HG02588 (cell line): Measurements from ENCODE around the gene ZNF555.
"Not testable (repeated sequence)": the region's sequence is repeated elsewhere in the genome, so short reads cannot be mapped to it uniquely, and the experiment has no call there.

Source experiments
- ATAC-seq: cut with Tn5 transposase; IDR thresholded peaks from one replicate; pipeline ENCODE4 v1.9.1; 2021; ENCODE audit warnings: mild to moderate bottlenecking, moderate library complexity; ENCODE audit not compliant: unreplicated experiment

ZNF555 gene

GRCh38 chr19:2840794-2841791 is at the start of gene ZNF555:
Gene ZNF555 (plus strand): TSS chr19:2841475. CDS start chr19:2841573, 98 bp downstream.
- ATAC-seq: peak; percentile 89

DNA sequence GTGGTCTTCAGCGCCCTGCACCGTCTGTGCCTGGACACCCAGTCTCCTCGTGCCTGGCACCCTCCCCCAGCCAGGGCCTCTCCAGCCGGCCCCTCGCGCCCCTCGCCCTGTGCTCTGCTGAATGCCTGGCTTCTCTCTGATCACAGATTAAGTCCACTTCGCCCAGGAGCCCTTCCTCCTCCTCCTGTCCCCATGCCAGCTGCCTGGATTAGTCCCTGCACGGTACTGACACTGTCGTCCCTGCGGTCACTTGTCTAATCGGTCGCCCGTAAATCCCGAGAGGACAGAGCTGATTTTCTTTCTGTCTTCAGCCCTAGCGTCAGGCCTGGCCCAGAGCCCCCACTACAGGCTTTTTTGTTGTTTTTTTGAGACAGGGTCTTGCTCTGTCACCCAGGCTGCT is 49.4 kb upstream of the ZNF555 start:
- no peak for ATAC-seq

DNA sequence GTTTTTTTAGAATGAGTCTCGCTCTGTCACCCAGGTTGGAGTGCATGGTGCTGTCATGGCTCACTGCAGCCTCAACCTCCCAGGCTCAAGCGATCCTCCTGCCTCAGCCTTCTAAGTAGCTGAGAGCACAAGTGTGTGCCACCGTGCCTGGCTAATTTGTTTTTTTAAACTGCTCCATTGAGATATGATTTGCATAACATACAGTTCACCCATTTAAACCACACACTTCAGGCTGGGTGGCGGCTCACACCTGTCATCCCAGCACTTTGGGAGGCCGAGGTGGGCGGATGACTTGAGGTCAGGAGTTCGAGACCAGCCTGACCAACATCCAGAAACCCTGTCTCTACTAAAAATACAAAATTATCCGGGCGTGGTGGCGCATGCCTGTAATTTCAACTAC is 48.6 kb upstream of the ZNF555 start:
- not testable (repeated sequence) for ATAC-seq

DNA sequence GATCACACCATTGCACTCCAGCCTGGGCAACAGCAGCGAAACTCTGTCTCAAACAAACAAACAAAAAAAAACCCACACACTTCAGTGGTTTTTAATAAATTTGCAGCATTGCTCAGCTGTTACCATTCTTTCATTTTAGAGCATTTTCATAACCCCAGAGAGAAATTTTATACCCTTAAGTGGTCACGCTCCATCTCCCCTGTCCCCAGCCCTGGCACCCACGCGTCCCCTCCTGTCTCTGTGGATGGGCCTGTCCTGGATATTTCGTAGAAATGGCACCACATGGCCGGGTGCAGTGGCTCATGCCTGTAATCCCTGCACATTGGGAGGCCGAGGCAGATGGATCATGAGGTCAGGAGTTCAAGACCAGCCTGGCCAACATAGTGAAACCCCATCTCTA is 48.1 kb upstream of the ZNF555 start:
- ATAC-seq: no peak

GRCh38 chr19:2793577-2793976 is 47.7 kb upstream of the ZNF555 start:
- no peak for ATAC-seq

DNA sequence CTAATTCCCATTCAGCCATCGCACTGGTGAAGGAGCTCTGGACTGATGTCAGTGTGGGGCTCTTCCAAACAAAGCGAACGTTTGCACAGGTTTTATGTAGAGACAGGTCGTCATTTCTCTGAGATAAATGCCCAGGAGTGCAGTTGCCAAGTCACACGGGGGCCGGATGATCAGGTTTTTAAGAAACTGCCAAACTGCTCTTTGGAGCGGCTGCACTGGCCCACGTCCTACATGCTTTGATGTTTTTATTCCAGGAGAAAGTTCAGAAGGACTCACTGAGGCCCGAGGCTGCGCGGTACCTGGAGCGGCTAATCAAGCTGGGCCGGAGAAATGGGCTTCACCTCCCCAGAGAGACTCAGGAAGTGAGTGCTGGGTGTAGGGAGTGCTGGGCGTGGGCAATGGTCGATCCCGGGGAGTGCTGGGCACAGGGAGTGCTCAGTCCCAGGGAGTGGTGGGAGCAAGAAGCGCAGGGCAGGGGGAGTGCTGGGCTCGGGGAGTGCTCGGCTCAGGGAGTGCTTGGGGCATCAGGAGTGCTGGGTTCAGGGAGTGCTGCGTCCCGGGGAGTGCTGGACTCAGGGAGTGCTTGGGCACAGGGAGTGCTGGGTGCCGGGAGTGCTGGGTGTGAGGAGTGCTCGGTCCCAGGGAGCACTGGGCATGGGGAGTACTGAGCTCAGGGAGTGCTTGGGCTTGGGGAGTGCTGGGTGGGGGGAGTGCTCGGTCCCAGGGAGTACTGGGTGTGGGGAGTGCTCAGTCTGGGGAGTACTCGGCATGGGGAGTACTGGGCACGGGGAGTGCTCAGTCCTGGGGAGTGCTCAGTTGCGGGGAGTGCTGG is 45.2 kb upstream of the ZNF555 start:
- no peak for ATAC-seq

DNA sequence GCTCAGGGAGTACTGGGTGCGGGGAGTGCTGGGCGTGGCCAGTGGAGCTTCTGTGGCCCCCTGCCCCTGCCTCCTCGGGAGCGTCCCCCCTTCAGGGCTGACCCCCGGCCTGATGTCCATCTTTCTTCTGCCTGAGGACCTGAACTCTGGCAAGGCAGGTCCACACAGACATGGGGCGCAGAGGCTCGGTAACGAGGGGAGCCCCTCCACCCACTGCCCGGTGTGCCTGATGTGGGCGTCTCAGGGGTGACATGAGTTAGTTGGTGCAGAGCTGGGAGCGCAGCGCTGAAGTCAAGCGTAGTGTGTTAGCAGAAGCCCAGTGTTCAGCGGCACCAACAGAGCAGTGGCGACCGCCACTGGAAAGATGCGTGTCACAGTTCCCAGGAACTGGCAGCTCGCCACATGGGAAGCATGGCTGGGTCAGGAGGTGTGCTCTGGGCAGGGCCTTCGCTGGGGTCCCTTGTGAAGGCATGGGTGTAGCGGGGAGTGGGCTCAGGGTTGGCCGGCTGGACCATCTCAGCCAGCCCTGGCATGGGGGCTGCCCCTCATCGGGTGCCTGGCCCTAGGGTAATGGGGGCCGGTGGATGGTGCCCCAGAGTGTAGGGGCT is 44.5 kb upstream of the ZNF555 start:
- ATAC-seq: no peak

DNA sequence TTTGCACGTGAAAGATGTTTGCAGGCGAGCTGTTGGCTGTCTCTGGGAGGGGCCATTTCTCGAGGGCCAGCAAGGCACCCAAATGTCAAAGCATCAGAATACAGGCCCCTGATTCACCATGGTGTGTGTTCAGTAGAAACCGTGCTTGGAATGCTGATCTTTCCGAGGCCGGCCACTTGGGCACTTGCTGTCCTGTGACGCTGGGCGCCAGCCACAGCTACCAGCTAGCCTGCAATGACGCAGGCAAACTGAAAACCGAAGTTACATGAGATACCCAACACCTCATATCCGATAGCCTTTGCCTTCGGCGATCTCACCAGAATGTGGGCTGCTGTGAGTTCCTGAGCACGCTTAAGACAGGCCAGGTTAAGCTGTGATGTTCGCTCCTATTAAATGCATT is 44.0 kb upstream of the ZNF555 start:
- ATAC-seq: no peak

GRCh38 chr19:2798158-2798685 is 43.1 kb upstream of the ZNF555 start:
- no peak for ATAC-seq

DNA sequence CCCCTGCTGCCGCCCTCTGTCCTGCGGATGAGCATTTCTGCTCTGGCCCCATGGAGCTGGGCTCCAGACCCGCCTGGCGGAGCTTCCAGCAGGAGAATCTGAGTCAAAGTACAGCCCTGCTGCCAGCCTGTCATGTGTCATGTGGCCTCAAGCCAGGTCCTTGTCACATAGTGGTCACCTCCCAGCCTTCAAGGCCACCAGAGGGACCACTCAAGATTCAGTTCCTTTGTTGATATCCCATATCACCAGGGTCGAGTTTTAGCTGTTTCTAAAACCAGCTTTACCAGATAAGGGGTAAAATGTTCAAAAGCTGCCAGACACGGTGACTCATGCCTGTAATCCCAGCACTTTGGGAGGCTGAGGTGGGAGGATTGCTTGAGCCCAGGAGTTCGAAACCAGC is 42.5 kb upstream of the ZNF555 start:
- ATAC-seq: no peak

DNA sequence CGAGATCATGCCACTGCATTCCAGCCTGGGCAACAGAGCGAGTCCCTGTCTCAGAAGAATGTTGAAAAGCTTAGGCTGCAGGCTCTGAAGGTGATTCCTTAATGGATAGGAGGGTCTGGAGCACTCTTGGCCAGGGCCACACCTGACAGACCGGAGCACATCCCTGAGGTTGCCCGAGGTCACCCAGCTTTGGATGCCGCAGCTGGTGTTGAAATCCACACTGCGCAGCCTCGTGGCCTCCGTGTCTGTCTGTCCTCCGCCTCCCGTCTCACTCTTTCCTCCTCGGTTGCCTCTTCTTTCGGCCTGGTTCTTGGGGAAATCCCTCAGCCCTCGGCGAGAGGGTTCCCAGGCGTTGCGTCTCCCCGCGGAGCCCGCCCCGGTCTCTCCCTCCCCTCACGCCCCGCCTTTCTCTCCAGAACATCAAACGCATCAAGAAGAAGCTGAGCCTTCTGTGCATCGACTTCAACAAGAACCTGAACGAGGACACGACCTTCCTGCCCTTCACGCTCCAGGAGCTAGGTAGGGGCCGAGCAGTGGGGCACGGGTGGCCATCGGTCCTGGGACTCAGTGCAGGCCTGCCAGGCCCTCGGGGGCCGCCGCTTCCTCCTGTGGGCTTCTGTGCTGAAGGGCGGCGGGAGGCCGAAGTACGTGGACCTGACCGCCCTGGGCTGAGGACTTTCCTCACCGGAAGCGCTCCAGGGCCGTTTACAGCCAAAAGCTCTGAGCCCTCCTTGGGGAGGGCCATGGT is 41.8 kb upstream of the ZNF555 start:
- ATAC-seq: no peak

DNA sequence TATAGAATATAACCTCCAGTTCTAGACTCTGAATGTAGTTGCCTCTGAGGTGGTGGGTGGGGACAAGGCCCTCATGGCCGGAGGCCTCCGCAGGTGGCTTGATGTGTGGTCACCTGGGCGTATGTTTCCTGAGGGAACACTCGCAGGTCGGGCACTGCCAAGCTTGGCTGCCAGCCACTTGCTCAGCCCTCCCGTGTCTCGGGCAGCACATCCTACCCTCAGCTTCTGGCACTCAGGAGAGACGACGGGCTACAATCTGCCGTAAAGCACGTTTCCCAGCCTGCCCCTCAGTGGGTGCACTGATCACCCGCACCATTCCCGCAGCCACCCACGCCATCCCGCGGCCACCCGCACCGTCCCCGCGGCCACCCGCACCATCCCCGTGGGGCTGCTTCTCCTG is 40.8 kb upstream of the ZNF555 start:
- no peak for ATAC-seq

DNA sequence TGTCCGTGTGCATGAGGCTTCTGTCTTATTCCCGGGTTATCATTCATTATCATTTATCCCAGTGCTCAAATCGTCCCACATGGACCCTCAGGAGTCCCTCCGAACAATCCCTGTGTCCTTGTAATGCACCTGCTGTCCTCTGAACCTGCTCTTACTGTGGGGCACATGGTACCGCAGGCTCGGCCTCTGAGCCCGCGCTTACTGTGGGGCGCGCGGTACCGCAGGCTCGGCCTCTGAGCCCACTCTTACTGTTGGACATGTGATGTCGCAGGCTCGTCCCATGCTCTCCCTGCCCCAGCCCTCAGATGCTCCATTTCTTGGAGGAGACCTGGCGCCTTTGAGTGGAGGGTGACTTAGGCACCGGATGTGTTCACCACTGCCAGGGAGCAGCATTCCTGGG is 38.4 kb upstream of the ZNF555 start:
- no peak for ATAC-seq

GRCh38 chr19:2803486-2804155 is 37.7 kb upstream of the ZNF555 start:
- ATAC-seq: no peak

DNA sequence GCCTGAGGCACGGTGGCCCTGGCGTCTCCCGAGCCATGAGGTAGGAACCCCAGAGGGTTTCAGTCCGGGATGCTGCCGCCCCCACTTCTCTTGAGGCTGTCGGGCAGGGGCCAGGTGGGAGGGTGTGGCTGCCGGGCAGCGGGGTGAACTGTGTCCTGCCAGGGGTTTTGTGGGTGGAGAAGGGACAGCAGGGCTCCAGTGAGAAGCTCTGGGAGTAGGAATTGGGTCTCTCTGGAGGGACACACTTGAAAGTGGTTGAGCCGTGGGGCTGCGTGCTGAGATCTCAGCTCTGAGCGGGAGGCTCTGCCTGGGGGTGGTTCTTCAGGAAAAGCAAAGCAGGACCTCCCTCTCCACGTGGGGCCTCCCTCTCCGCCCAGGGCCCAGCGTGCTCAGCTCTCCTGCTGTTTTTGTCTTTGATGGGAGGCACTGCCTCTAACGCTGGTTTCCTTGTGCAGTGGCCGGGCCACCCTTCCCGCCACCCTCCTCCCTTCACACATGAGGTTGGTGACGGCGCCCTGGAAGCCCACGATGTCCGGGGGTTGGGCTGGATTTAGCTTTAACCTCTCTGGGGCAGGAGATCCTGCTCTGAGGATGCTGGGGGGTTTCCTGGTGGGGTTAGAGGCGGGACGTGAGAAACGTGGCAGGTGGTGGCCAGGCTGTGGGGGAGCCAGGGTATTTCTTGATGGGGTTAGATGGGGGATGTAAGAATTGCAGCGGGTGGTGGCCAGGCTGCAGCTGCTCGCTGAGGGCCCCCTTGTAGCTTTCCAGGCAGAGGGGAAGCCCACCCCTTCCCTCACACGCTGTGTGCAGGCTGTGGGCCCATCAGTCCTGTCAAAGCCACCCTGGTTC is 36.9 kb upstream of the ZNF555 start:
- ATAC-seq: no peak

DNA sequence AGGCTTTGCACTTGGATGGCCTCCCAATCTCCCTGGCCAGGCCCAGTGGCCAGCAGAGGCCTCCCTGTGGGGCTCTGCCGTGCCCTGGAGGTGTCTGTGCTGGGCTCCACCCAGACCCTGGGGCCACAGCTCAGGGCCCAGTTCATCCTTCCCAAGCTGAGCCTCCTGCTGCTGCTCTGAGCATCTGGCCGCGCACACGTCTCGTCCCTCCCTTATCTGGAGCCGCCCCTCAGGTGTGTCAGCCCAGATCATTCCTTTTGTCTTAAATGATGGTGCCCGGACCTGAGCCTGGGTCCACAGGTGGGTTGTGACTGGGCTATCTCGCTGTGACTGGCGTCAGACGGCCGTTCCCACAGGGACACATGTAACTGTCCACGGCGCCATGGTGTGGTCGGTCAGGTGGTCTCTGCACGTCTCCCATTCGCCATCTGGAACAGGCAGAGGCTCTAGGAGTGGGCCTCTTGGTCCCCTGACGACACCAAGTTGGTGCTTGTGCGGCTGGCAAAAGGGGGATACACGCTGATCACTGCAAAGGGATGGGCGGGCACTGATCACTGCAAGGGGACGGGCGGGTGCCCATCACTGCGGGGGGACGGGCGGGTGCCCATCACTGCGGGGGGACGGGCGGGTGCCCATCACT is 35.9 kb upstream of the ZNF555 start:
- ATAC-seq: no peak

DNA sequence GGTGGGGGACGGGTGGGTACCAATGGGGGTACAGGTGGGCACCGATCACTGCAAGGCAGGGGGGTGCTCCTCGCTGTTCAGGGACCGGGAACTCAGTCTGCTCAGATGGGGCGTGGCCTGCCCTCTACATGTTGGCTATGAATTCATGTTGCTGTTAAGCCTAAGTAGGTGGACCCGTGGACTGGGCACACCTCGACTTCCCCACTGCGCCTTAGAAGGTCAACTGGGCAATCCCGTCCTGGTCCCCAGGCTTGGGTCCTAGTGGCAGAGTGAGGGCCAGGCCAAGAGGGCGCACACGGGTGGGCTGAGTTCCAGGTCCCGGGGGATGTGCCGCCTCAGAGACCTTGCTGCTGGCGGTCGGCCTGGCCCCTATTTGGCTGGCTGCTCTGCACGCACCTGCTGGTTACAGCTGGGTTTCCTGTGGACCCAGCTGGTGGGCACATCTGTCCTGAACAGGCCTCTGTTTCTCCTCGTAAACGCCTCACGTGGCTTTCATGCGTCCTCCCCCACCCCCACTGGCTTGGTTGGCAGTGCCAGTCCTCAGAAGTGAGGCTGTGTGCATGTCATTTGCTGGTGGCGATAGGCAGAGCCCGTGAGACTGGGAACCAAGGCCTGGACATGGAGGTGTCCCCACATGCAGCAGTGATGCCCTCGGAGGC is 35.2 kb upstream of the ZNF555 start:
- ATAC-seq: no peak
